KOPT-K1 (cell line): ENCODE data around the gene KRT33B.
"Not testable (repeated sequence)": the region's sequence is repeated elsewhere in the genome, so short reads cannot be mapped to it uniquely, and the experiment has no call there.

Experiments used
- H3K27ac ChIP-seq: fragments of 200-600 bp; sonication (generic); 2 replicates; pipeline ENCODE4 v1.5.1; 2016; ENCODE audit warnings: antibody characterized with exemption, mild to moderate bottlenecking, low read depth, low read length; ENCODE audit not compliant: poor library complexity, severe bottlenecking
- H3K36me3 ChIP-seq: fragments of 200-600 bp; sonication (generic); 2 replicates; pipeline ENCODE4 v1.5.1; 2017; ENCODE audit warnings: antibody characterized with exemption, mild to moderate bottlenecking, low read length, moderate library complexity; ENCODE audit not compliant: insufficient read depth
- H3K9me3 ChIP-seq: fragments of 200-600 bp; sonication (generic); 2 replicates; pipeline ENCODE4 v1.5.1; 2017; ENCODE audit warnings: antibody characterized with exemption, low read length, mild to moderate bottlenecking; ENCODE audit not compliant: insufficient read depth, poor library complexity, severe bottlenecking

The KRT33B gene

DNA sequence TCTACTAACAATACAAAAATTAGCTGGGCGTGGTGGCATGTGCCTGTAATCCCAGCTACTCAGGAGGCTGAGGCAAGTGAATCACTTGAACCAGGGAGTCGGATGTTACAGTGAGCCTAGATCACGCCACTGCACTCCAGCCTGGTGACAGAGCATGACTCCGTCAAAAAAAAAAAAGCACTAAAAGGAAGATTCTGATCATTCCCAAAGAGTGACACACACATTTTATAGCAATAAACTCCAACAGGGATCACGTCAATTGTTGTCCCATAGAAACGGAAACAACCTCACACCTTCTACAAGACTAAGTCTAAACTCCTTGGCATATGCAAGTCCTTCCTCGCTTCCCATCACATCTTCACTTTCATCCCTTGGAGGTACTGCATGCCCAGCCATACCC is 10.5 kb upstream of the KRT33B start:
- not testable (repeated sequence) for H3K27ac ChIP-seq, H3K9me3 ChIP-seq, H3K36me3 ChIP-seq

DNA sequence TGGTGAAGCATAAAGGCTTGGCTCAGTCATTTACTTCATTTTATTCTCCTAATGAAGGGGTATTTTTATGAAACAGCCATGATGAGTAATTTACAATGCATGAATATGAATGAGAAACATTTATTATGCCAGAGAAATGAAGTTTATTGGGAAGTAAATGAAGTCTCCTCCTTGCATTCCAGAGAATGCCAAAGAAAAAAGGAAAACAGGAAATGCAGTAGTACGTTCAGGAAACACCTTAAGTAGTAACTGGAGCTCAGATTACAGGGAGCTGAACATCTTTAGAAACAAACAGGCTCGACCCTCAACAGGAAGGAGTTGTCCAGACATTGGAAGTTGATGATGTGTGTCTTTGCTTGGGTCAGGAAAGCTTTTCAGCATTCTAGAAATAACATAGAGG is 7.9 kb upstream of the KRT33B start:
- no peak overlapping the region for H3K27ac ChIP-seq
- H3K36me3 ChIP-seq = no peaks in the 10 kb centered on the region
- no peaks in the 10 kb centered on the region for H3K9me3 ChIP-seq

- no peaks in the 10 kb centered on the region for H3K36me3 ChIP-seq
- no peaks in the 10 kb centered on the region for H3K9me3 ChIP-seq
- no peak overlapping the region for H3K27ac ChIP-seq
These were observed 590 bp downstream of the KRT33B start for GRCh38 chr17:41369023-41369422.

- no peak overlapping the region for H3K27ac ChIP-seq
- H3K9me3 ChIP-seq = no peaks in the 10 kb centered on the region
- H3K36me3 ChIP-seq = no peaks in the 10 kb centered on the region
These were observed 2.1 kb downstream of the KRT33B start for GRCh38 chr17:41367426-41368075.

GRCh38 chr17:41366070-41366469 is 3.5 kb downstream of the KRT33B start:
- no peaks in the 10 kb centered on the region for H3K36me3 ChIP-seq
- no peak overlapping the region for H3K27ac ChIP-seq
- H3K9me3 ChIP-seq = no peaks in the 10 kb centered on the region

DNA sequence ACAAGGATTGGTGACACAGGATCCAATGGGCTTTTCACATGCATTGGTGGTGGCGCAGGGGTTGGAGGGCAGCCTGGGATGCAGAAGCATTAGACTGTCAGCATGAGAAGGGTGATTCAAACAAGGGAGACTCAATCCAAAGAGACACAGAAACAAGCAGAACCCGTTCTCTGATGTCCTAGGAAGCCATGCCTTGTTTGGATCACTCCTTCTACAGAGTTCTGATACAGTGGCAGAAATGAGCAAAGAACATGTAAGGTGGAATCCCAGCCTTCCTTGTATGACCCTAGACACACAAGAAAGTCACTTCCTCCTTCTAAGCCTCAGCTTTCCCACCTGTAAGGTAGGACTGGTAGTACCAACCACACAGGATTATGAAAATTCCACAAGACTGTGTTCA is 5.7 kb downstream of the KRT33B start:
- H3K36me3 ChIP-seq = no peaks in the 10 kb centered on the region
- H3K27ac ChIP-seq = no peak overlapping the region
- no peaks in the 10 kb centered on the region for H3K9me3 ChIP-seq

DNA sequence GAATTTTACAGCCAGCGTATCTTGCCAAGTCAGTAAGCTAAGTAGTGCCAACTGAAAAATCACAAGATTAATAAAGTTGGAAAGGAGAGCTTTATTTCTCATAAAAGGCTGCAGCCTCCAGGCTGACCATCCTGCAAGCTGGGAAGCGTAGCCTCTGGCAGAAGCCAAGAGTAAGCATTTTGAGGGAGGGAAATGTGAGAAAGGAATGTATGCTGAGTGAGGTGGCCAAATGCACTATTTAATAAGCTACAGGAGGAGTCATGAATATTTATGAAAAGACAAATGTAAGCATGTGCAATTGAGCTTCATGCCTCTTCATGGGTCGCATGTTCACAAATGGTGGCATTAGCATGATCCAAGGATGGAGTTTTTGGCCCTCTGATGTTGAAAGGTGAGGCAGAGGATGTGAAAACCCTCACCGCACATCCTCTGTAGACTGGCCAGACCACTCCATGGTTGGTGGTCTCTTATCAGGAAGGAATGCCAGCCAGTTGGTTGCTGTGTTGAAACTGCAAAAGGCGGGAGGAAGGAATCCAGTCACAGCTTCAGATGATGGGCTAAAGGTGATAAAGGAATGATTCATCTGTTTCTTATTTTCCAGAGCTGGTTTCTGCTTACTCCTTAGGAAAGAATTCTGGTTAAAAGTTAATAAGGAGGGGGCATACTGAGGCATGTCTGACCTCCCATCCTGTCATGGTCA is 9.2 kb downstream of the KRT33B start:
- Histone ChIP-seq H3K36me3 (no peaks in the 10 kb centered on the region), H3K27ac (no peak overlapping the region), H3K9me3 (peaks cover 7% of the 10 kb centered on the region)

- Histone ChIP-seq H3K36me3 (no peaks in the 10 kb centered on the region), H3K27ac (no peak overlapping the region)
These were observed 15.1 kb downstream of the KRT33B start for GRCh38 chr17:41354536-41354935.

DNA sequence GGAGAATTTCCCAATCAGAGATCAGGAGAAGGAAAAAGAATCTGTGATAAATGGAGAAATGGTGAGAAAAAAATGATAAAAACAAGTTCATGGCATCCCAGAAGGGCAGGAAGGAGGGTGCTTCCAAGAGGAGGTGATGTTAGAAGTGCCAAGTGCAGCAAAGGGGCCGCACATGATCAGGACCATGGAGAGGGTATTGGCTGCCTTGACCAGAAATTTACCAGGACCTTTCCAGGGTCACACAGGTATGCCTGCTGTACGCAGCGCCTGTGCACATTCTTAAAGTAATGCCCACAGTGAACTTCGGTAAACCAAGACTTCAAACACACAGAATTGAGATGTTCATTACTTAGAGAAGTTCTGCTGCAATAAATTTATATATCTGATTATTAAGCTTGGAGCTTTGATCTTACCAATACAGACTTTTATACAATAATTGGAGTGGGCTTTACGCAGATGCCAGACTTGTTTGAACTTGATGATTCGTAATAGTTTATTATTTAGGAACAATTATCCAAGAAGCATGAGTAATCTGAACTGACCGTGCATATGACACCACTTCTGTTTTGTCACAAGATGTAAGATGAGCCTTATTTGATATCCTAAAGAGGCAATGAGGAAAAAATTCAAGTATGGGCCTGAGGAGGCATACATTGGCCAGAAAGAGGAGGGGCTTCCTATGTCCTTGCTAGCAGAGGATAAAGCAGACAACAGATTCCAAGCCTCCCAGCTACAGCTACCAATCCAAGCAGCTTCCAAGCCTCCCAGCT is 16.8 kb downstream of the KRT33B start:
- peaks cover 7% of the 10 kb centered on the region for H3K9me3 ChIP-seq
- H3K36me3 ChIP-seq = no peaks in the 10 kb centered on the region
- no peak overlapping the region for H3K27ac ChIP-seq

More at GRCh38 chr17:41354536-41354935, 15.1 kb downstream of the KRT33B start:
- peaks cover 7% of the 10 kb centered on the region for H3K9me3 ChIP-seq

DNA sequence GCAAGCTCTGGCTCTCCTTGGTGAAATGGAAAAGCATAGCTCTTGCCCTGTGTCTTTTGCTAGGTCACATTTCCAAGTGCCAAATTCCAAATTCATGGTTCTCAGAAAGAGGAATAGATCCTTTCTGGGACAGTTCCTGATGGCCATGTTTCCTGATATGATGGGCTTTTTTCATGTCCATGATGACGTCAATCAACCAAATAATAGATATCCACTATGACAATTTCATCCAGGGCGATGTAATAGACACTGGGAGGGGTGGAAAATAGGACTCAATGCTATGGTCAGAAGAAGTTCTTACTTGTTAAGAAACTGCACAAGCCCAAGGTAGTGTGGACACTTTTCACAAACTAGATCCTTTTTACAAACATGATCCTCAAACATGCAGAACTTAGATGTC is 18.4 kb downstream of the KRT33B start:
- Histone ChIP-seq H3K36me3 (no peaks in the 10 kb centered on the region), H3K9me3 (peaks cover 3% of the 10 kb centered on the region), H3K27ac (no peak overlapping the region)

- H3K27ac ChIP-seq, H3K36me3 ChIP-seq, H3K9me3 ChIP-seq: not testable (repeated sequence)
These were observed 19.2 kb downstream of the KRT33B start, which contains the start of gene KRT33A for GRCh38 chr17:41350381-41350878. KRT33A (minus strand) TSS chr17:41350828; CDS start chr17:41350767, 61 bp downstream.

GRCh38 chr17:41347869-41348760 is 21.5 kb downstream of the KRT33B start:
- H3K9me3 ChIP-seq = peaks cover 7% of the 10 kb centered on the region

DNA sequence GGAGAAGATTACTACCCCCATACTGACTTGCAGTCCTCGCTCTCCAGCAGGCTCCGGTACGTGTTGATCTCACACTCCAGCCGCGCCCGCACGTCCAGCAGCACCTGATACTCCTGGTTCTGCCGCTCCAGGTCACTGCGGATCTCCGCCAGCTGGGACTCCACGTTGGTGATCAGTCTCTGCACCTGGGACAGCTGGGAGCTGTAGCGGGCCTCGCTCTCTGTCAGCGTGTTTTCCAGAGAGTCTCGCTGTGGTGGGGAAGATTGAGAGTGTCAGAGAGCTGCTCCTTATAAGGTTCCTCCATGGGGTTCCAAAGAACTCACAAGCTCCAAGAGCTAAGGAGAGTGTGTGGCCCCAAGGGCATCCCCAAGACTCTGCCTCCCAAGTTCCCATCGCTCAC is 23.2 kb downstream of the KRT33B start:
- not testable (repeated sequence) for H3K36me3 ChIP-seq, H3K27ac ChIP-seq
- peaks cover 24% of the 10 kb centered on the region for H3K9me3 ChIP-seq

More at GRCh38 chr17:41347869-41348760, 21.5 kb downstream of the KRT33B start:
- Histone ChIP-seq H3K36me3 (no peaks in the 10 kb centered on the region), H3K27ac (no peak overlapping the region)

DNA sequence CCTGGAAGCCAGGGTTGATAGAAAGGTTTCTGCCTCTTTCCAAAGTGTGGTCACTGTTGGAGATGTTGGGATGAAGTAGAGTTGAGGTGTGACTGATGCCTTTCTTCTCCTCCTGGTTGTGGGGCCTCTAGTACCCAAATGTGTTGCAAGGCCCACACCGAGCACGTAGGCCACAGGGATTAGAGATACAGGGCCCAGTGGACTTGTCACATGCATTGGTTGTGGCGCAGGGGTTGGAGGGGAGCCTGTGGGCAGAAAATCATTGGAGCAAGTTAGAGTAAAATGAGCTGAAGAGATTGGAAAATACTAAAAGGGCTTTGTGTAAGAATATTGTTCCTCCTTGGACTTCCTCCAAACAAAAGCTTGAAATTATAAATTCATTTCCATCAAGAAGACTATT is 23.6 kb downstream of the KRT33B start:
- H3K9me3 ChIP-seq = peaks cover 28% of the 10 kb centered on the region
- H3K27ac ChIP-seq = no peak overlapping the region
- H3K36me3 ChIP-seq = no peaks in the 10 kb centered on the region
